GF-D8 (cell line): ENCODE measurements around the gene PIK3R1.

Experiments used
- DNase-seq: peaks from one replicate; lab custom pipeline; 2025; lab: John Stamatoyannopoulos, UW

The PIK3R1 gene

DNA sequence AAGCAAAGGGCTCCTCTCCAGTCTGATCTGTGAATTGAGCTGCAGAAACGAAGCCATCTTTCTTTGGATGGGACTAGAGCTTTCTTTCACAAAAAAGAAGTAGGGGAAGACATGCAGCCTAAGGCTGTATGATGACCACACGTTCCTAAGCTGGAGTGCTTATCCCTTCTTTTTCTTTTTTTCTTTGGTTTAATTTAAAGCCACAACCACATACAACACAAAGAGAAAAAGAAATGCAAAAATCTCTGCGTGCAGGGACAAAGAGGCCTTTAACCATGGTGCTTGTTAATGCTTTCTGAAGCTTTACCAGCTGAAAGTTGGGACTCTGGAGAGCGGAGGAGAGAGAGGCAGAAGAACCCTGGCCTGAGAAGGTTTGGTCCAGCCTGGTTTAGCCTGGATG lies 82.1 kb downstream of the PIK3R1 start:
- no peak for DNase-seq

DNA sequence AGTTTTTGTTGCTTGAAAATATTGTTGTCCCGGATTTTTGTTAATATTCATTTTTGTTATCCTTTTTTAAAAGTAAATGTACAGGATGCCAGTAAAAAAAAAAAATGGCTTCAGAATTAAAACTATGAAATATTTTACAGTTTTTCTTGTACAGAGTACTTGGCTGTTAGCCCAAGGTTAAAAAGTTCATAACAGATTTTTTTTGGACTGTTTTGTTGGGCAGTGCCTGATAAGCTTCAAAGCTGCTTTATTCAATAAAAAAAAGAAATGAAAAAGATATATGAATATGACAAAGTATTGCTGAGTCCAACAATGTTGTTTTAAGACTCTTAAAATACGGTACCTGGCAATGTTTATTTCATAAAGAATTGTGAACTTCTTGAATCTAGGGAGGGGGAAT lies 82.9 kb downstream of the PIK3R1 start:
- DNase-seq: no peak

DNA sequence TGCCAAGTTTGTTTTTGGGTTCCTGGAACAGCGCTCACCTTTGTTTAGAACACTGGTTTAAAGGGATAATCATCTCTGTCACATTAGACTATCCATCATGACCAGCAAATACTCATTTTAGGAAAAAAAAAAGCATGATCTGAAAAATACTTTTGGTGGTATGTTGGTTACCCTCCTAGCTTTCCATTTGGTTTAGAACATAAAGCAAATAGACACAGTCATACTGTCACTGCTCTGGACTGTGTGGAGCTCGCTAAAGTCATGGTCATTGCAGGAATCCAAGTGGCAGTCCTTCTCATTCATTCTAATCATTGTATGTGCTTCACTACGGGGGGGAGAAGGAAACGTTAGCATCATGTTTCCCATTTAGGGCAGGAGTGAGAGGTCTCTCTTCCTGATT lies 83.5 kb downstream of the PIK3R1 start:
- DNase-seq: no peak

DNA sequence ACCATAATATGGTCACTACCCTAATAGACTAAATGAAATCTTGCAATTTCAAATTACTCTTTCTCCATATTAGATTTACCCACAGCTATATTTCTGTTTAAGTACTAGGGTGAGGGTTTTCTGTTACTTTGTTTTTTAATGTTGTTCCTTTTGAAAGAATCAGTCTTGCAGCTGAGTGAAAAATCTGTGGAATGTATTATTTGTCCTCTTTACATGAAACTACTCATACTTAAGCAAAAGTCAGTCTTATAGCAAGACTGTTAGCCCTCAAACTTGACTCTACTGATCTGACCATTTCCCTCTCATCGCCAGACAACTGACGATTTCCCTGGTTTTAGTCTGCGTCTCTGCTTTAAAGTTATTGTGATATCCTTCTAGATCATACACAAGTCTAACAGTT lies 84.0 kb downstream of the PIK3R1 start:
- DNase-seq: no peak

DNA sequence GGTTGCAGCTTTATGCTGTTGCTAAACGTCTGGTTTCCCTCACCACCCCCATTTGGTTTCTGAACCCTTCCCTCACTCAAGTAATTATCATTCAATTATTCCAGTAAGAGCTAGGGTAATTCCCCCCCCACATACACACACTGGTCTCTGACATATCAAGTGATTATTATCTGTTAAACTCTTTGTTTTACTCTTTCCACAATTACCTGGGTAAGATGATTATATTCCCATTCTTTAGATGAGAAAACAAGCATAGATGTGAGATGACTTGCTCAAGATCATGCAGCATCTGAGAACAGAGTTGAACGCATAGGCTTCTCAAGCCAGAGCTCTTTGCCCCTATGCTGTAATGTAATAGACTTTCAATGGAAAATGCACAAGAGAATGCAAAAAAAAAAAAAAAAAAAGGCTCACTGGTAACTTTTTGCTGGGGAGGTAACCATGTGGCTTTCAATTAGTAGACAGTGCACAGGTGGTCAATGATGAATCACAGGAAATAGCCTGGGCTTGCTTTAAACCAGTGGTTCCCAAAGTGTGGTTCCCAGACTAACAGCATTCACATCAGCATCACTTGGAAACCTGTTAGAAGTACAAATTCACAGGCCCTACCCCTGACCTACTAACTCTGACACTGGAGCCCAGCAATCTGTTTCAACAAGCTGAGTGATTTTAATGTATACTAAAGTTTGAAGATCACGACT lies 87.6 kb downstream of the PIK3R1 start:
- no peak for DNase-seq

DNA sequence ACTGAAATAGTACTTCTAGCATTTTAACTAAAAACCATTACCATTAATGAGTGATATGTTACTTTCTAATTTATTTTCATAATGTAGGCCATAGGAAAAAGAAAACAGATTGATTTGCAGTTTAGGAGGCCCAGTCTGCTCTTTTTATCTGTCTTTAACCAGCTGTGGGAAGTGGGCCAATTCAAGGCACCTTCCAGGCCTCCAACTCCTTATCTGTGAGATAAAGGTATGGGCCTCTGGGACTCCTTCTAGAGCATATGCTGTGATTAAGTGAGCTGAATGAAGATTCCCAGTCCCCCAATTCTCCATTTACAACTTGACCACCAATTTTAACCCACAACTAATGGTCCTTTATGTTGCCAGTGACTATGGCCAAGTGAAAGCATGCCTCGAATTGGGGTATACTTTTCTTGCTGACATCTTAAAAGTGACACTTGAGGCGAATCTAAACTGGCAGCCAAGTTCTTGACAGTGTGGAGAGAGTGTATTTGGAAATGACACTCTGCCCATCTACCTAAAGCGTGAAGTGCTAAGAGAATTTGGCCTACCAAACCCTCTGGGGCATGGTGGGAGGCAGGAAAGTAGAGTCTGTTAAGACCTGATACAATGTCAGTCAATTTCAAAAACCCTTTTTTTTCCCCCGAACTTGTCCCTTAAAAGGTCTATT lies 88.3 kb downstream of the PIK3R1 start:
- no peak for DNase-seq

DNA sequence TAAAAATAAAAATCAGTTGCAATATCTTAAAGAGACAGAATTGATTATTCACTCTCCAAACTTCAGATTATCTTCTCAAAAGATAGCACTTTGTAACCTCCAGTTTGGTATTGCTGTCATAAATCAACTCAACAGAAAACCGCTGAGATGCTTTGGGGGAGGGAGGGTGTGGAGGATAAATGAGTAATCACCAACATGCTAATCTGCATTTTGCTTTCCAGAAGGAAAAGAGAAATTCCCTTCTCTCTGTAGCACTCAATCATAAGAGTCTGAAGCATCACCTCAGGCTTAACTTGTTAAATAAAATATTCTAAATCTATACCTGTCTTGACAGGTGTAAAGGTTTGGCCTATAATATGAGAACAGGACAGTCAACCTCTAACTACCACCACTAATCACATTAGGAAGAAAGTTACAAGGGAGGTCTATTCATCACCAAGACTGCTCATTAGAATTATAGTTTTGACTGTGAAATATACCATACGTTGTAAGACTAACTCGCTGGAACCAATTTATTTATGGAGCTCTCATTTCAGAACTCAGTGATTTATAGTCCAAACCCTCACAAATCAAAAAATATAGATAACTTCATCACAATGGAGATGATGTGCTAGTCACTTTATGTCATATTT lies 89.0 kb downstream of the PIK3R1 start:
- DNase-seq: no peak

DNA sequence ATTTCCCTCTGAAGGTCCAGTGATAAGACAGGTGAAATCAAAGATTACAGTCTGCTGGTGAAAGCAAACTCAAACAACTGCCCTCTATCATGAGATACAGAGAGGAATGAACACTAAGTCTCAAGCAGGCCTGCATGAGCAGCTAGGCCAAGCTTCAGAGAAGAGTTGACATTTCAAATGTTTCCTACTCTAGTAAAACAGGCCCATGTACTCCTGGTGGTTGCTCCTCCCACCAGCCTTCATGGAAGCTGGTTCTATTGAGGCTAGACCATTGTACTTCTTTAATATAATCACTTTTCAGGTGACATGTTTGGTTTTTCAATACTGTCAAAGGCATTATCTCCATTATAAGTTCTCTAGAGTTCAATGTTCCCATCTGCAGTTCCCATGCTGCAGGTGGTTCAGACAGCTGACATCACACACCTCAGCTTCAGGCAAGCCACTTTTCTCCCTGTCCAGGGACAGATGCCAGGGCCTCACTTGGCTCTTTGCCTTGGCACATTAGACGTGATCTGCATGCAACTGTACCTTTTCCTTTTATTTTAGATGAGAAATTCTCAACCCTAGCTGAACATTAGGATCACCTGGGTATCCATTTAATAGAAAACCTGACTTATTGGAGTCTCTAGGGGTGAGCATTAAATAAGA lies 89.8 kb downstream of the PIK3R1 start:
- no peak for DNase-seq

DNA sequence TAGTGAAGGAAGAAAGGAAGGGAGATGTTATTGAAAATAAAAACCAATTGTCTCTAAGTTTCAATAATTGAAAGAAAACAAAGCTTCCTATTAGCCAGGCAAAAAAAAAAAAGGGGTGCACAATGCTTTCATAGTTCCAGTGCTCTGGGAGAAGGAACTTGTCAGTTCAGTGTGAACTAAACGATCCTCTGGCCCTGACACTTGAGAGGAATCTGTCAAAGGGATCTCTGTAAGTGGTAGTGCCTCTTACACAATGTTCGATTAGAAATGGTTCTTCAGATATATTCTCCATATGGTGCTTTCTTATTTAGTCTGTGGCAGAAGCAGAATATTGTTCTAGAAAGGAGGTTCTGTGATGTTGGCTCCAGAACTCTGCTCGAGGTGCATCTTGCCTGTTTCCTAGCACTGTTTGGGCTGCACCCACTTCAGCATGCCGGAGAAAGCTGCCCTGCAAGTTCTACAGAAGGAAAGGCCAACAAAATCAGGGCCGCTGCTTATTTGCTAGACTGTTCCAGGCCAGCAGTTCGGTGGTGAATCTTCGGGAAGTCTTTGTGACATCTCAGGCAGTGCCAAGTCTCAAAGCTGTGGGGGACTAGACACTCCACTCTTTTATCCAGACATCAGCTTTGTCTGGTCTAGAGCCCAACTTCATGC lies 90.9 kb downstream of the PIK3R1 start:
- DNase-seq: no peak

DNA sequence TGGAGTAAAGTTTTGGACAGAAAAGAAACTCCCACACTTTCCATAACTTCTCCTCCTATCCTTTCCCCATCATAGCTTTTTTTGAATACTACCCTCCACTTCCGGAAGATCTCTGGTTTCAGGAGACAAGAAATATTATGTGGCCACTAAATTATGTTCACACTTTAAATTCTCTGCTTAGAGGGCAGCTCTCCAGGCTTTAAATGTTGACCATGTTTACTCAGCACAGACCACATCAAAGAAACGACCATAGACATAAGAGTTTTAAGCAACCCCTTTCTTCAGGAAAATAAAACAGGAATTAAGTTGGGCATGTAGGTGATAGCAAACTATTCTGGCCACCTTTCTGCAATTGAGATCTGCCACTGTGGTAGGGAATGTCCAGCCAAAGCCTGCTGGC lies 97.8 kb downstream of the PIK3R1 start:
- no peak for DNase-seq

DNA sequence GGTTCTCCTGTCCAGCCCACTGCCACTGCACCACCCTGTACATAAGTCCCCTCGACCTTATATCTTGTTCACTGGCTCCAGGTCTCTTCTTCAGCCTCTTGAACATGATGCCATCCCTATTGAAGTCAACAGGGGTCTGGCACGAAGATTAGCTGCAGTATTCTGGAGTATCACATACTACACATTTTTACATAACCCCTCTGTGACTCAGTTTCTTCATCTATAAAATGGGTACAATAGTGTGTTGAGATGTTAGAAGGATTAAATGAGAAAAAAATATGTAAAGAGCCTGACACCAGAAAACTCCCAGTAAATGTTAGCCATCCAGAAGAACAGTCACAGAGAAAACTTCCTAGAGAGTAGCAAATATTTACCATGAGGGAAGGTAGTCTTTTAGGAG lies 98.9 kb downstream of the PIK3R1 start:
- no peak for DNase-seq

DNA sequence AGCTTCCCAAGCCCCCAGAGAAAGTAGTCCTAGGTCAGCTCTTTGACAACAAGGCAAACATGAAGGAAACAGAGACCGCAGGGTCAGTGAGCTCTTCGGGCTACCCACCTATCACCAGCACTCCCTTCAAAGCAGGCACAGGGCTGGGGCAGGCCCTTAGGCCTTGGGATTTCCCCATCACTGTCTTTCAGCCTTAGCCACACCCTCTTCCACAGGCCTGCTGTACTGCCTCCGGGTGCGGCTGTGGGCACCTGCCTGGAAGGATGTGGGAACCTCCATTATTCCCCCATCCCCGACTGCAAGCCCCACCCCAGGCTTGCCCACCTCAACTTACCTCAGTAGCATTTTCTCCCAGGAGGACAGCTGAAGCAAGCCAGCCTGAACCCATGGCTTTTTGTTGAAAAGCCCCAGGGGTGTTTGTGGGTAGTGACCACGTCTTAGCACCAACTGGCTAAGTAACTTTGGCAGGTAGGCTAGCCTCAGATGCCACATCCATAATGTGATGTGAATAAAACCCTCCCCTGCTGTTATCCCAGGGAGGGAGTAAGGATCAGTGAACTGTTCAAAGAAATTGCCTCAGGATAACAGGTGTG lies 100.2 kb downstream of the PIK3R1 start:
- no peak for DNase-seq

DNA sequence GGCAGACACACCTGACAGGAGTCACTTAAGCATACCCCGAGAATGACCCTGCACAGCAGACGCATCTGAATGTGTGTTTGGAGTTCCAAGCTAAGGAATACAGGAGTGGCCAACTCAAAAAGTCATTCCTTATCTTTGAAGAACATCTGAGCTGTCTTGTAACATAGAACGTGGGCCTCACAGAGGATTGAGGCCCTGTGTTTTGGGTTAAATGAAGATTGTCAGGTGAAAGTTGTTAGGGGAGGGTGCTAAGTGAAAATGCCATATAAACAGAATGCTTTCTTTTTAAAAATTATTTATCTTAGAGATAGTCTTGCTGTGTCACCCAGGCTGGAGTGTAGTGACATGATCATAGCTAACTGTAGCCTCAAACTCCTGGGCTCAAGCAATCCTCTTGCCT lies 100.9 kb downstream of the PIK3R1 start:
- DNase-seq: no peak

DNA sequence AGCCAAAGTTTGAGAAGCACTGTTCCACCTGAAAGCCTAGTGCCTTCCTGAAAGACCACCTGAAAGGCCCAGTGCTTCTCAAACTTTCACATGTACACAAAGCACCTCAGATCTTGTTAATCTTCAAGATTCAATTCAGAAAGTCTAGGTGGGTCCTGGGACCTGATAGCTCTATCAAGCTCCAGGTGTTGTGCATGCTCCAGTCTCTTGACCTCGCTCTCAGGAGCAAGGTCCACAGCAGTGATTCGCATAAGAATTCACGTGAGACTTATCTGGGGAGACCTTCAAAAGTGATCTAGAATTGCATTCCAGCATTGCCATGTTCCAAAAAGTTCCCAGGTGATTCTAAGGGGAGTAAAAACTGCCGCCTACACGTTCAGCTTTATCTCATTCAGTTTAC lies 102.1 kb downstream of the PIK3R1 start:
- no peak for DNase-seq

DNA sequence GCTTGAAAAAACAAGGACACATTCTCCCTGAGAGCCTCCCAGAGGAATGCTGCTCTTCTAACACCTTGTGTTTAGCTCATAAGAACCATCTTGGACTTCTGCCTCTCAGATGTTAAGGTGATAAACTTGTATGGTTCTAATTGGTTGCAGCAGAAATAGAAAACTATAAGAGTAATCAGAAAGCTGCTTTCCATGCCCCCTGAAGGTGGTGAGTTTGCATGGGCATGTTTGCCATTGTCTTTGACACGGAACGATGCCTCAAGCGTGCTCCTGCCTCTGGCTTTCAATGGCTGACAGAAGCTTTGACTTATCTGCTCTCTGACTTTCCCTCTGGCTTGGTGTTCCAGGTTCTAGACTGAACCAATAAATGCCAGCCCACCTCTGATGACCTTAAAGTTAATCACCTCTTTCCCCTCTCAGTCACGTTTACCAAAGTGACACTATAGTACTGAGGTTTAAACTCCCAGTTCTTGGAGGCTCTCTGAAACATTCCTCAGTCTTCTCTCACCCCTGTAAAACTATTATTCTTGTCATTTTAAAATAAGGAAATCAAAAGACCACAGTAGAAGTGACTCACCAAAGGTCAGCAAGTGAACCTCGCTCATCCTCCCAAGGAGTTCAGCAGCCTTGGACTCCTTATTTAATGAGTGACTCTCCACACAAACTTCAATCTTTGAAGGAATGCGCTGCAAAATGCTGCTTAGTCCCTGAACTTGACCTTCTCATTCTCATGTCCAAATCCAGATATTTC lies 103.6 kb downstream of the PIK3R1 start:
- no peak for DNase-seq

DNA sequence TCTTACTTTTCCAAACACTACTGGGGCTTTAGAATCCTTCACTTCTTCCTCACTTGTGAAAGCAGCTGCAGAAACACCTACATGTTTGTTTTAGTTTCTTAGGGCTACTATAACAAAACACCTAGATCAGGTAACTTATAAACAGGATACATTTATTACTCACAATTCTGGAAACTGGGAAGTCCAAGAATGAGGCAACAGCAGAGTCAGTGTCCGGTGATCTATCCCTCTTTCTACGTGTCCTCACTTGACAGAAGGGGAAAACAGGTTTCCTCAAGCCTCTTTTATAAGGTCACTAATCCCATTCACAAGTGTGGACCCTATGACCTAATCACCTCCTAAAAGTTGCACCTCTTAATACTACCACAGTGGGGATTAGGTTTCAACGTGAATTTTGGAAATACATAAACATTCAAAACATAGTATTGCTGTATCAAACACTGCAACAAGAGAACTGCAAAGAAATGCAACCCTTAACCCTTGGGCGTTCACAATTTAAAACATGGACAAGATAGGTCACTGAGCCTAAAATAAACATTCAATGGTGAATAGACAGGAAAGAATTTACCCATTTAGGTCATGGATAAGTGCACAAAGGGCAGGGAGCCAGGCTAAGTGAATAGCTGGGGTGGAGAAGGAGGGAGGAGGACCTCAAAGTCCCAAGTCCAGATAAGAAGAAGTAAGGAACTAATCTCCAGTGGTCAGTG lies 104.3 kb downstream of the PIK3R1 start:
- no peak for DNase-seq

DNA sequence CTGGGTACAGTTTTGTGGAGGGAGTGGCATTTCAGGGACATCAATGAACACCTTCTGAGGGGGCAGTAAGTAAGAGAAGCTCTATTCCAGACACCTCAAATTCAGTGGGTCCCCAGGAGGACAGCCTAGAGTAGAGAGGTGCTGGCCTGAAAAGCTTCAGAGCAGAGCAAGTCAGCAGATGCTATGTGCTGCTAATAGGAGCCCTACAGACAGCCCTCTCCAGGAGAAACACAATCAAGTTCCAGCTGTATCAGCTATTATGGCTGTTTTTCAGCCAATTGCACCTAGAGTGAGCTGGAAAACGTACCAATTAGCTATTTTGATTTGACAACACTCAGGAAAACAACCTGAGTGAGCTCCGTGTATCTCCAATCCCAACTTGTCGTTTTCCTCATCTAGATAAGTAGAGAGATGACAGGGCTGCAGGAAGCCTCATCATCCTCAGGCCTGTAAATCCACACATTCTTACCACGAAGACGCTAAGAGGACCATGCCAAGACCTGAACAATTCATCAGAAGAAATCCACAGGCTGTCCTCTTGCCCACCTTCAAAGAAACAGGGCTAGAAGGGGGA lies 104.9 kb downstream of the PIK3R1 start:
- no peak for DNase-seq

DNA sequence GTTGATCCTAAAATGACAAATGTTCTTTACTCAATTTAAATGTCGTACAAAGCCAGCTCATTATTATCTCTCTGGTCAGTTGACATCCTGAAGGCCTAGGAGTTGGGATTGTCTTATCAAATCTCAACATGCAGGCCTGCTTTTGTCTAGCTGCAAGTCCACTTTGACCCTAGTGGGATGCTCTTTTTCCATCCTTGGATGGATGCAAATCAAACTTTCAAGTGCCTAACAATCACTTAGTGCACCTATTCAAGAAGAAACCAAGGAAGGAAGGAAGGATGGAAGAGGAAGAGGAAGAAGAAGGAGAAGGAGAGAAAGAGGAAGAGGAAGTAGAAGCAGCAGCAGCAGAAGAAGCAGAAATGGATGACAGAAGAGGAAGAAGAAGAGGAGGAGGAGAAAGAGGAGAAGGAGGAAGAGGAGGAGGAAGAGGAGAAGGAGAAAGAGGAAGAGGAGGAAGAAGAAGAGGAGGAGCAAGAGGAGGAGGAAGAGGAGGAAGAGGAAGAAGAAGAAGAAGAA lies 109.6 kb downstream of the PIK3R1 start:
- DNase-seq: no peak

DNA sequence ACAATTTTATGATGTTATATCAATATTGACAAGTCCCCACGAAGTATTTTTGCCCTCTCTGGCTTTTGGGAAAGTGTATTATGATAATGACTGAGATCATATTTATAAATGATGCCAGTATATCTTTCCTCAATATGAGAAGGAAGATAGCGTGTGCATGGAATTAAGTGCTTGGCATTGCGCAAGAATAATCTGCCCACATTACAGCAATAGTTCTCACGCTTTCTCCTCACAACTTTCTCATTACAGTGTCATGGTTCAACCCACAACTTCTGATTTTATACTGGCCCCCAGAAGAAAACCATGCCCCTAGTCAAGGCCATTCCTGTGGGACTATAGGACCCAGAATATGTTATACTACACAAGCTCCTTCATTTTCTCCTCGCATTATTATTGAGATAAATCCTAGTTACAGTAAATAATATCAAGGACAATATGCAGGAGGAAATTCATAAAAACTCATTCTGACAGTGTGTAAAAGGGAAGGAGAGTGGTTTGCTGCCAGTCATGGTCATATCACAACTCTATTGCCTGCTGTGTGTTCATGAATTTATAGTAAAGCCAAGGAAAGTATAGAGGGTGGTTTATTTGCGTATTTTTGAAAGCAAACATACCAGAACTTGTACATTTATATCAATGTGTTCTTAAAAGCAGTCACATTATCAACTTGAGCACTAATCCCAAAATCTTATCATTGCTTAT lies 114.1 kb downstream of the PIK3R1 start:
- DNase-seq: no peak

DNA sequence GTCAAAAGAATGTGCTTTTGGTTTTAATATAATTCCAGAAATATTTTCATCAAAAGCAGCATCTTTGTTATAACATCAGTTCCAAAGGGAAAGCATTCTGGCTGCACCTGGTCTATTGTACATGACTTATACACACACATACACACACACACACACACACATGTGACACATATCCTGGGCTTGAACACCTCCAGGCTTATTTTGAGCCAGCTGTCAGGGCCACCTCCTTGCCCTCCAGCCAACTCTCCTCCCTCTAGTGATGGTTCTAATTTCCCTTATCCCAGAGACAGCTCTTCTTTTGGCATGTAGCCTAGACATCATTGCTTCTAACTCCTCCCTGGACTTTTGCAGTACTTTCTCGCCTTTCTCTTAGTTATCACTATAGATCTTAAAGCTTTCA lies 115.0 kb downstream of the PIK3R1 start:
- DNase-seq: no peak
